Panc1 (cell line): ENCODE data around the gene TM4SF4. TPM values are rescaled to one million over a fixed set of nuclear protein-coding genes. Genes with fewer than 3 reads are reported as not detected.
A peak's percentile ranks its signal among the peaks of the same experiment; 100 is the strongest.
"Not testable (repeated sequence)": the region's sequence is repeated elsewhere in the genome, so short reads cannot be mapped to it uniquely, and the experiment has no call there.

ENCODE experiments used
- ATAC-seq: fragments of 200-7000 bp; cut with Tn5 transposase; 2 replicates; pipeline ENCODE4 v1.9.1; 2020; ENCODE audit warnings: mild to moderate bottlenecking, moderate library complexity
- BruUV-seq: library from RNA; stranded (reverse); fragments of 400-500 nt; replicated peaks from 2 replicates; lab custom pipeline; 2021; lab: Mats Ljungman, UMichigan
- CTCF ChIA-PET: fragments of 300-600 bp; sonication (Branson Sonifier 250); formaldehyde crosslinking; loops from one replicate; lab custom pipeline; 2022; ENCODE audit warnings: antibody characterized with exemption; lab: Charles Lee
- POLR2A ChIA-PET: fragments of 300-600 bp; sonication (Branson Sonifier 250); formaldehyde crosslinking; loops from one replicate; lab custom pipeline; 2022; ENCODE audit warnings: antibody characterized with exemption; lab: Charles Lee
- DNase-seq: peaks from one replicate; pipeline ENCODE4 v3.0.0-alpha.2; 2010; ENCODE audit warnings: low read depth, low spot score
- H3K27ac ChIP-seq: 2 replicates; pipeline ENCODE4 v1.5.1; 2011; ENCODE audit warnings: mild to moderate bottlenecking, low read length, inconsistent platforms
- H3K27me3 ChIP-seq: fragments of 200-500 bp; sonication (Bioruptor generic); 2 replicates; pipeline ENCODE4 v1.6.0; 2014; ENCODE audit warnings: low read length, inconsistent platforms; ENCODE audit not compliant: control insufficient read depth, insufficient read depth
- H3K36me3 ChIP-seq: fragments of 200-500 bp; sonication (Bioruptor generic); 2 replicates; pipeline ENCODE4 v1.5.1; 2014; ENCODE audit warnings: inconsistent platforms, mild to moderate bottlenecking, low read length, moderate library complexity; ENCODE audit not compliant: control insufficient read depth, insufficient read depth
- H3K4me1 ChIP-seq: 2 replicates; pipeline ENCODE4 v1.5.1; 2011; ENCODE audit warnings: inconsistent platforms, mild to moderate bottlenecking, low read length, moderate library complexity; ENCODE audit not compliant: control insufficient read depth, insufficient read depth
- H3K4me3 ChIP-seq, 2 experiments: 2 replicates each; pipeline ENCODE4 v1.5.1; 2011 to 2012; ENCODE audit warnings: low read depth in 2 of 2, low read length in 2 of 2, mild to moderate bottlenecking in 2 of 2, inconsistent platforms in 1 of 2, moderate library complexity in 1 of 2
- H3K9me3 ChIP-seq: fragments of 200-500 bp; sonication (Bioruptor generic); 2 replicates; pipeline ENCODE4 v1.5.1; 2014; ENCODE audit warnings: low read depth, mild to moderate bottlenecking, inconsistent platforms, low read length, moderate library complexity; ENCODE audit not compliant: control insufficient read depth, insufficient read depth
- POLR2AphosphoS5 ChIP-seq: IDR thresholded peaks from 2 replicates; pipeline ENCODE4 v1.6.1; 2012; ENCODE audit warnings: mild to moderate bottlenecking, low read depth, low read length, moderate library complexity
- SIN3A ChIP-seq: IDR thresholded peaks from 2 replicates; pipeline ENCODE4 v1.6.1; 2012; ENCODE audit warnings: low read depth, mild to moderate bottlenecking, low read length, moderate library complexity, borderline replicate concordance; ENCODE audit not compliant: insufficient read depth
- TCF7L2 ChIP-seq: IDR thresholded peaks from 2 replicates; pipeline ENCODE4 v1.6.1; 2011; ENCODE audit warnings: mild to moderate bottlenecking, low read depth, low read length, inconsistent platforms
- in situ Hi-C: cut with HindIII; loops from 2 replicates; pipeline ENCODE4 v1.10.0; 2016; ENCODE audit warnings: low sequenced_read_pairs, low pct_unique_long_range_greater_than_20kb
- intact Hi-C: fragments of 100-400 bp; cut with micrococcal nuclease; formaldehyde crosslinking; loops from one replicate; pipeline ENCODE4 v1.10.0; 2022; ENCODE audit not compliant: unreplicated experiment
- total RNA-seq: library from RNA; stranded (reverse); gene quantifications from one replicate; pipeline ENCODE4 v1.2.1, GENCODE V29; 2021; ENCODE audit not compliant: unreplicated experiment
- TF ChIP-seq, protein P1 (sequence below), 2 experiments: IDR thresholded peaks; 2 replicates each; pipeline ENCODE4 v1.6.1; 2011 to 2012; ENCODE audit warnings: low read depth in 2 of 2, control low read depth in 1 of 2, low read length in 1 of 2, mild to moderate bottlenecking in 1 of 2, moderate library complexity in 1 of 2; ENCODE audit not compliant: insufficient read depth in 1 of 2
- TF ChIP-seq, protein P2 (sequence below): fragments of 450-650 bp; IDR thresholded peaks from 2 replicates; pipeline ENCODE4 v1.5.1; 2017; ENCODE audit warnings: mild to moderate bottlenecking

The TM4SF4 gene
- total RNA-seq, 1 experiment from 2014 or later: 0.46 TPM

DNA sequence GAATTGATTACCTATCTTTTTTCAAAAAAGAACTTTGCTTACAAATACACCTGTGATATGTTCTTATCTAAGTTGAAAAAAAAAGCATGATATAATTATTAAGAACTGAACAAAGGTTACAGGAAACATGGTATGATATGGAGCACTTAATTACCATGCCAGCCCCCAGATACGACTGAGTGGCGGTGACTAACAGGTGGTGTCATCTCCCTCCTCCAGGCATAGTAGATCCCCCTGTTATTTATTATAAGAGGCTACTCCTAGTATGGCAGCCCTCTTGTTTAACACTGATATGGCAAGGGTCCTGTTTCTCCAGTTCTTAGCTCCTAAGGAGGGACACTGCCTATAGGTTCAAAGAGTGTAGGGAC lies 31.0 kb upstream of the TM4SF4 start:
- no peak for DNase-seq
- no TSS peak for BruUV-seq
- intact Hi-C loops (no loop called here), in situ Hi-C loops (no loop called here)
- ChIA-PET POLR2A (no interaction called here), CTCF (no interaction called here)
- Histone ChIP-seq H3K36me3 (no peaks in the 10 kb centered on the region), H3K9me3 (no peaks in the 10 kb centered on the region), H3K4me1 (peaks cover 14% of the 10 kb centered on the region; the same call in 1 of the 2 replicates), H3K4me3 (no peak overlapping the region), H3K27ac (no peak overlapping the region; the same call in 1 of the 2 replicates), H3K27me3 (no peaks in the 10 kb centered on the region)
- TF ChIP-seq, protein P1, sequence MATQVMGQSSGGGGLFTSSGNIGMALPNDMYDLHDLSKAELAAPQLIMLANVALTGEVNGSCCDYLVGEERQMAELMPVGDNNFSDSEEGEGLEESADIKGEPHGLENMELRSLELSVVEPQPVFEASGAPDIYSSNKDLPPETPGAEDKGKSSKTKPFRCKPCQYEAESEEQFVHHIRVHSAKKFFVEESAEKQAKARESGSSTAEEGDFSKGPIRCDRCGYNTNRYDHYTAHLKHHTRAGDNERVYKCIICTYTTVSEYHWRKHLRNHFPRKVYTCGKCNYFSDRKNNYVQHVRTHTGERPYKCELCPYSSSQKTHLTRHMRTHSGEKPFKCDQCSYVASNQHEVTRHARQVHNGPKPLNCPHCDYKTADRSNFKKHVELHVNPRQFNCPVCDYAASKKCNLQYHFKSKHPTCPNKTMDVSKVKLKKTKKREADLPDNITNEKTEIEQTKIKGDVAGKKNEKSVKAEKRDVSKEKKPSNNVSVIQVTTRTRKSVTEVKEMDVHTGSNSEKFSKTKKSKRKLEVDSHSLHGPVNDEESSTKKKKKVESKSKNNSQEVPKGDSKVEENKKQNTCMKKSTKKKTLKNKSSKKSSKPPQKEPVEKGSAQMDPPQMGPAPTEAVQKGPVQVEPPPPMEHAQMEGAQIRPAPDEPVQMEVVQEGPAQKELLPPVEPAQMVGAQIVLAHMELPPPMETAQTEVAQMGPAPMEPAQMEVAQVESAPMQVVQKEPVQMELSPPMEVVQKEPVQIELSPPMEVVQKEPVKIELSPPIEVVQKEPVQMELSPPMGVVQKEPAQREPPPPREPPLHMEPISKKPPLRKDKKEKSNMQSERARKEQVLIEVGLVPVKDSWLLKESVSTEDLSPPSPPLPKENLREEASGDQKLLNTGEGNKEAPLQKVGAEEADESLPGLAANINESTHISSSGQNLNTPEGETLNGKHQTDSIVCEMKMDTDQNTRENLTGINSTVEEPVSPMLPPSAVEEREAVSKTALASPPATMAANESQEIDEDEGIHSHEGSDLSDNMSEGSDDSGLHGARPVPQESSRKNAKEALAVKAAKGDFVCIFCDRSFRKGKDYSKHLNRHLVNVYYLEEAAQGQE (IDR thresholded peaks at IDR 0.05; ENCODE audit: insufficient read depth in 1 of 2, low read depth in 2 of 2, low read length in 1 of 2): no peak
- TF ChIP-seq POLR2AphosphoS5 (no peak), SIN3A (no peak), TCF7L2 (no peak)
- TF ChIP-seq, protein P2, sequence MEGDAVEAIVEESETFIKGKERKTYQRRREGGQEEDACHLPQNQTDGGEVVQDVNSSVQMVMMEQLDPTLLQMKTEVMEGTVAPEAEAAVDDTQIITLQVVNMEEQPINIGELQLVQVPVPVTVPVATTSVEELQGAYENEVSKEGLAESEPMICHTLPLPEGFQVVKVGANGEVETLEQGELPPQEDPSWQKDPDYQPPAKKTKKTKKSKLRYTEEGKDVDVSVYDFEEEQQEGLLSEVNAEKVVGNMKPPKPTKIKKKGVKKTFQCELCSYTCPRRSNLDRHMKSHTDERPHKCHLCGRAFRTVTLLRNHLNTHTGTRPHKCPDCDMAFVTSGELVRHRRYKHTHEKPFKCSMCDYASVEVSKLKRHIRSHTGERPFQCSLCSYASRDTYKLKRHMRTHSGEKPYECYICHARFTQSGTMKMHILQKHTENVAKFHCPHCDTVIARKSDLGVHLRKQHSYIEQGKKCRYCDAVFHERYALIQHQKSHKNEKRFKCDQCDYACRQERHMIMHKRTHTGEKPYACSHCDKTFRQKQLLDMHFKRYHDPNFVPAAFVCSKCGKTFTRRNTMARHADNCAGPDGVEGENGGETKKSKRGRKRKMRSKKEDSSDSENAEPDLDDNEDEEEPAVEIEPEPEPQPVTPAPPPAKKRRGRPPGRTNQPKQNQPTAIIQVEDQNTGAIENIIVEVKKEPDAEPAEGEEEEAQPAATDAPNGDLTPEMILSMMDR: no peak
- ATAC-seq: no peak; the same call in 1 of the 2 replicates

DNA sequence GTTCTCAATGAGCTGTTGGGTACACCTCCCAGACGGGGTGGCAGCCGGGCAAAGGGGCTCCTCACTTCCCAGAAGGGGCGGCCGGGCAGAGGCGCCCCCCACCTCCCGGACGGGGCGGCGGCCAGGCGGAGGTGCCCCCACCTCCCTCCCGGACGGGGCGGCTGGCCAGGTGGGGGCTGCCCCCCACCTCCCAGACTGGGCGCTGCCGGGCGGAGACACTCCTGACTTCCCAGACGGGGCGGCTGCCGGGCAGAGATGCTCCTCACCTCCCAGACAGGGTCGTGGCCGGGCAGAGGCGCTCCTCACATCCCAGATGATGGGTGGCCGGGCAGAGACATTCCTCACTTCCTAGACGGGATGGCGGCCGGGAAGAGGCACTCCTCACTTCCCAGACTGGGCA lies 29.6 kb upstream of the TM4SF4 start:
- not testable (repeated sequence) for ATAC-seq
- POLR2A ChIA-PET: interaction anchor here (0.6 kb wide), 1 partner anchor 203 kb away, joined by 4 read pairs; no protein-coding TSS in a partner anchor

DNA sequence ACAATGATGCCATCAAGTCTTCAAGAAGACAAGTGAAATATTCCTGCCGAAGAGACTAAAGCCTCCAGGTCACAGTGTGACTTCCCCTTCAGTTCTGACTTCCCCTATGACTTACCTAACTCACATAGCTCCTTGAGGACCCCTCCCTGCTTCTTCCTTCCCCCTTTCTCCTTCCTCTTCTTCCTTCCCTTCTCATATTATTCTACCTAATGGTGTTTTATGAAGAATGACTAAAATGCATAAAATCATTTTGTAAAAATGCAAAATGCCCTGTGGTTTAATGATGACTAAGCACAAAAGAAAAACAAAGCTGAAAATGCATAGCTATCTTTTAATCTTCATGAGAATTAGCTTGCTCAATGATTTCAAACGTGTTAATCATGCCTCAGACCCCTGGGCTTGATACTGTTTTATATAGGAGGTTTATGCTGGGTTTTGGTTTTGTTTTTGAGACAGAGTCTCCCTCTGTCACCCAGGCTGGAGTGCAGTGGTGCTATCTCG lies 26.1 kb upstream of the TM4SF4 start:
- peaks cover 11% of the 10 kb centered on the region; the same call in 1 of the 2 replicates for H3K4me1 ChIP-seq
- ATAC-seq (no peak), DNase-seq (no peak)
- peaks cover 8% of the 10 kb centered on the region; the same call in 1 of the 2 replicates for H3K9me3 ChIP-seq
- POLR2A ChIA-PET: no interaction called here
- no peaks in the 10 kb centered on the region for H3K36me3 ChIP-seq
- H3K27me3 ChIP-seq: no peaks in the 10 kb centered on the region
- CTCF ChIA-PET: interaction anchor here (1.1 kb wide), 1 partner anchor 16 kb away, joined by 3 read pairs; no protein-coding TSS in a partner anchor
- BruUV-seq: no TSS peak
- TF ChIP-seq, protein P1 (IDR thresholded peaks at IDR 0.05; ENCODE audit: insufficient read depth in 1 of 2, low read depth in 2 of 2, low read length in 1 of 2): no peak
- TF ChIP-seq SIN3A: no peak
- TF ChIP-seq, protein P2: no peak
- peak overlapping the region; percentile 15; the same call in 1 of the 2 replicates for H3K27ac ChIP-seq
- no peak overlapping the region for H3K4me3 ChIP-seq
- in situ Hi-C loops (no loop called here), intact Hi-C loops (no loop called here)

More for the DNA sequence above, 29.6 kb upstream of the TM4SF4 start:
- H3K27me3 ChIP-seq, H3K4me3 ChIP-seq, H3K36me3 ChIP-seq, H3K9me3 ChIP-seq, DNase-seq, H3K27ac ChIP-seq, intact Hi-C loops, CTCF ChIA-PET, in situ Hi-C loops, BruUV-seq: not testable (repeated sequence)
- peaks cover 14% of the 10 kb centered on the region; the same call in 1 of the 2 replicates for H3K4me1 ChIP-seq
